Gastroesophageal sphincter (tissue), 3 donors: Measurements from ENCODE around the gene SLC44A1.

Experiments used
- CTCF ChIP-seq, 4 experiments: fragments of 200-600 bp in 2 of 4; fragments of 450-650 bp in 2 of 4; sonication (generic) in 1 of 4; IDR thresholded peaks; one replicate each; pipeline ENCODE4 v1.5.1; 2017 to 2019; ENCODE audit warnings: antibody characterized with exemption in 4 of 4, mild to moderate bottlenecking in 2 of 4, moderate library complexity in 2 of 4
- EP300 ChIP-seq: sonication (generic); formaldehyde crosslinking; IDR thresholded peaks from one replicate; pipeline ENCODE4 v1.6.1; 2017; ENCODE audit warnings: antibody characterized with exemption, mild to moderate bottlenecking
- POLR2A ChIP-seq, 2 donors: fragments of 450-650 bp; IDR thresholded peaks; one replicate each; pipeline ENCODE4 v1.6.1; 2017; ENCODE audit warnings: antibody characterized with exemption in 2 of 2, mild to moderate bottlenecking in 2 of 2, moderate library complexity in 1 of 2

GRCh38 chr9:105258225-105258737 lies 13.8 kb downstream of the SLC44A1 start:
- no peak for TF ChIP-seq POLR2A (IDR thresholded peaks at IDR 0.05)
- TF ChIP-seq CTCF (IDR thresholded peaks at IDR 0.05): no peak
- no peak for TF ChIP-seq EP300
